GM19035 (cell line): ENCODE results near the gene APC2.

Experiments used
- ATAC-seq: cut with Tn5 transposase; IDR thresholded peaks from one replicate; pipeline ENCODE4 v1.9.1; 2021; ENCODE audit not compliant: unreplicated experiment

The APC2 gene

DNA sequence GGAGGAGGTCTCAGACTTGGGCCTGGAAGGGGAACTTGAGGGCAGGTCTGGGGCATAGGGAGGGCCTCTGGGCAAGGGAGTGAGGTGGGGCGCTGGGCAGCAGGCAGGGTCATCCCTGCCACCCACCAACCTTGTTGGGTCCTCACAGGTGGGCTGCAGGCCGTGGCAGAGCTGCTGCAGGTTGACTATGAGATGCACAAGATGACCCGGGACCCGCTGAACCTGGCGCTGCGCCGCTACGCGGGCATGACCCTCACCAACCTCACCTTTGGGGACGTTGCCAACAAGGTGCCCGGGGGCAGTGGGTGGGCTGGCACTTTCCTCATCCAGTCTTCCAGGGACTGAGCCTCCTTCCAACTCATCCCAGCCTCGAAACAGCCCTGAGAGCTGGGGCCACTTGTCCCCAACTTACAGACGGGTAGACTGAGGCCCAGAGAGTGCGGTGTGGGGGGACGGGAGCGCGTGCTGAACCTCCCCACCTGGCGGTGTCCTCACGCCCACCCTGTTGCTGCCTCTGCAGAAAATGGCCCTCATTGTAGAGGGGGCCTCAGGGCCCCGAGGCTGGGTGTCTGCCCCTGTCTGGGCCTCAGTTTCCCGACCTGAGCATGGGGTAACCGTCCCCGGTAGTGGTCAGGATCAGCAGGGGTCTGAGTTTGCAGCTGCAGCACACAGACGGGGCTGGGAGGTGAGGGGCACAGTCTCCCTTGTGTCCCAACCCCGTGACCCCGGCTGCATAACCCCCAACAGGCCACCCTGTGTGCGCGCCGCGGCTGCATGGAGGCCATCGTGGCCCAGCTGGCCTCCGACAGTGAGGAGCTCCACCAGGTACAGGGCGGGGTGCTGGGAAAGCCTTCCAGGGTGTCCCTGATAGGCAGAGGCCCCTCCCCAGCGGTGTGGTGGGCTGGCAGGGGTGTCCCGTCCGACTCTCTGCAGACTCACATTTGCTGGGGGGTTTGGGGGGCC lies 10.4 kb downstream of the APC2 start:
- no peak for ATAC-seq

DNA sequence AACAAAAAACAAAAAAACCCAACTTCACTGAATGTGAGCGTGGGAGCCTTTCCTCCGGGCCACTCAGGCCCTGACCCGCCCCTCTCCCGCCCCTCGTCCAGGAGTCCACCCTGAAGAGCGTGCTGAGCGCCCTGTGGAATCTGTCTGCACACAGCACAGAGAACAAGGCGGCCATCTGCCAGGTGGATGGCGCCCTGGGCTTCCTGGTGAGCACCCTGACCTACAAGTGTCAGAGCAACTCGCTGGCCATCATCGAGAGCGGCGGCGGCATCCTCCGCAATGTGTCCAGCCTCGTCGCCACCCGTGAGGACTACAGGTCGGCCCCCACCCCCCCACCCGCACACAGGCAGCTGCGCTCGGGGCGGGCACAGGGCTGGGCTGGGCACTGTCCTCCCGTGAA lies 11.9 kb downstream of the APC2 start:
- ATAC-seq = no peak

DNA sequence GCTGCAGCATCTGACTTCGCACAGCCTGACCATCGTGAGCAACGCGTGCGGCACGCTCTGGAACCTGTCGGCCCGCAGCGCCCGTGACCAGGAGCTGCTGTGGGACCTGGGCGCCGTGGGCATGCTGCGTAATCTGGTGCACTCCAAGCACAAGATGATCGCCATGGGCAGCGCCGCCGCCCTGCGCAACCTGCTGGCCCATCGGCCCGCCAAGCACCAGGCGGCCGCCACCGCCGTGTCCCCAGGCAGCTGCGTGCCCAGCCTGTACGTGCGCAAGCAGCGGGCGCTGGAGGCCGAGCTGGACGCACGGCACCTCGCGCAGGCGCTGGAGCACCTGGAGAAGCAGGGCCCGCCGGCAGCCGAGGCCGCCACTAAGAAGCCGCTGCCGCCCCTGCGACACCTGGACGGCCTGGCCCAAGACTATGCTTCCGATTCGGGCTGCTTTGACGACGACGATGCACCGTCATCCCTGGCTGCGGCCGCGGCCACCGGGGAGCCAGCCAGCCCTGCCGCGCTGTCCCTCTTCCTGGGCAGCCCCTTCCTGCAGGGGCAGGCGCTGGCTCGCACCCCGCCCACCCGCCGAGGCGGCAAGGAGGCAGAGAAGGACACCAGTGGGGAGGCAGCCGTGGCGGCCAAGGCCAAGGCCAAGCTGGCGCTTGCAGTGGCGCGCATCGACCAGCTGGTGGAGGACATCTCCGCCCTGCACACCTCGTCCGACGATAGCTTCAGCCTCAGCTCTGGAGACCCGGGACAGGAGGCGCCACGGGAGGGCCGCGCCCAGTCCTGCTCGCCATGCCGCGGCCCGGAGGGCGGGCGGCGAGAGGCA lies 15.5 kb downstream of the APC2 start:
- no peak for ATAC-seq

DNA sequence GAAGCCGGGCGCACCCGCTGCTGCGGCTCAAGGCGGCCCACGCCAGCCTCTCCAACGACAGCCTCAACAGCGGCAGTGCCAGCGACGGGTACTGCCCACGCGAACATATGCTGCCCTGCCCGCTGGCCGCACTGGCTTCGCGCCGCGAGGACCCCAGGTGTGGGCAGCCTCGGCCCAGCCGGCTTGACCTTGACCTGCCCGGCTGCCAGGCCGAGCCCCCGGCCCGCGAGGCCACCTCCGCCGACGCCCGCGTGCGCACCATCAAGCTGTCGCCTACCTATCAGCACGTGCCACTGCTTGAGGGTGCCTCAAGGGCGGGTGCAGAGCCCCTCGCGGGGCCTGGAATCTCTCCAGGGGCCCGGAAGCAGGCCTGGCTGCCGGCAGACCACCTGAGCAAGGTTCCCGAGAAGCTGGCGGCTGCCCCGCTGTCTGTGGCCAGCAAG lies 16.1 kb downstream of the APC2 start:
- no peak for ATAC-seq

DNA sequence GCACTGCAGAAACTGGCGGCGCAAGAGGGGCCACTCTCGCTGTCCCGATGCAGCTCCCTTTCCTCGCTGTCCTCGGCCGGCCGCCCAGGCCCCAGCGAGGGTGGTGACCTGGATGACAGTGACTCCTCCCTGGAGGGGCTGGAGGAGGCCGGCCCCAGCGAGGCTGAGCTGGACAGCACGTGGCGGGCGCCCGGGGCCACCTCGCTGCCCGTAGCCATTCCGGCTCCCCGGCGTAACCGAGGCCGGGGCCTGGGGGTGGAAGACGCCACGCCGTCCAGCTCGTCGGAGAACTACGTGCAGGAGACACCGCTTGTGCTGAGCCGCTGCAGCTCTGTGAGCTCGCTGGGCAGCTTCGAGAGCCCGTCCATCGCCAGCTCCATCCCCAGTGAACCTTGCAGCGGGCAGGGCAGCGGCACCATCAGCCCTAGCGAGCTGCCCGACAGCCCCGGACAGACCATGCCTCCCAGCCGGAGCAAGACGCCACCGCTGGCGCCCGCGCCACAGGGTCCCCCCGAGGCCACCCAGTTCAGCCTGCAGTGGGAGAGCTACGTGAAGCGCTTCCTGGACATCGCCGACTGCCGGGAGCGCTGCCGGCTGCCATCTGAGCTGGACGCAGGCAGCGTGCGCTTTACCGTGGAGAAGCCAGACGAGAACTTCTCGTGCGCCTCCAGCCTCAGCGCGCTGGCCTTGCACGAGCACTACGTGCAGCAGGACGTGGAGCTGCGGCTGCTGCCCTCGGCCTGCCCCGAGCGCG lies 16.7 kb downstream of the APC2 start:
- no peak for ATAC-seq

DNA sequence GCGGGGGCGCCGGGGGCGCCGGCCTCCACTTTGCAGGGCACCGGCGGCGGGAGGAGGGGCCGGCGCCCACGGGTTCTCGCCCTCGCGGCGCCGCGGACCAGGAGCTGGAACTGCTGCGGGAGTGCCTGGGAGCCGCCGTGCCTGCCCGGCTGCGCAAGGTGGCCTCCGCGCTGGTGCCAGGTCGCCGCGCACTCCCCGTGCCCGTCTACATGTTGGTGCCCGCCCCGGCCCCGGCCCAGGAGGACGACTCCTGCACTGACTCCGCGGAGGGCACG lies 17.2 kb downstream of the APC2 start:
- ATAC-seq = no peak

DNA sequence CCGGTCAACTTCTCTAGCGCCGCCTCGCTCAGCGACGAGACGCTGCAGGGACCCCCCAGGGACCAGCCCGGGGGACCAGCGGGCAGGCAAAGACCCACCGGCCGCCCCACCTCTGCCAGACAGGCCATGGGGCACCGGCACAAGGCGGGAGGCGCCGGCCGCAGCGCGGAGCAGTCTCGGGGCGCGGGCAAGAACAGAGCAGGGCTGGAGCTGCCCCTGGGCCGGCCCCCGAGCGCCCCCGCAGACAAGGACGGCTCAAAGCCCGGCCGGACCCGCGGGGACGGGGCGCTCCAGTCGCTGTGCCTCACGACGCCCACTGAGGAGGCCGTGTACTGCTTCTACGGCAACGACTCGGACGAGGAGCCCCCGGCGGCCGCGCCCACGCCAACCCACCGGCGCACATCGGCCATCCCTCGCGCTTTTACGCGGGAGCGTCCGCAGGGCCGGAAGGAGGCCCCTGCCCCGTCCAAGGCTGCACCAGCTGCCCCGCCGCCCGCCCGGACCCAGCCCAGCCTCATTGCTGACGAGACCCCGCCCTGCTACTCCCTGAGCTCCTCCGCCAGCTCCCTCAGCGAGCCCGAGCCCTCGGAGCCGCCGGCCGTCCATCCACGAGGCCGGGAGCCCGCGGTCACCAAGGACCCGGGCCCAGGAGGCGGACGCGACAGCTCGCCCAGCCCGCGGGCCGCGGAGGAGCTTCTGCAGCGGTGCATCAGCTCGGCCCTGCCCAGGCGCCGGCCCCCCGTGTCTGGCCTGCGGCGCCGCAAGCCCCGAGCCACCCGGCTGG lies 17.8 kb downstream of the APC2 start:
- ATAC-seq = no peak

DNA sequence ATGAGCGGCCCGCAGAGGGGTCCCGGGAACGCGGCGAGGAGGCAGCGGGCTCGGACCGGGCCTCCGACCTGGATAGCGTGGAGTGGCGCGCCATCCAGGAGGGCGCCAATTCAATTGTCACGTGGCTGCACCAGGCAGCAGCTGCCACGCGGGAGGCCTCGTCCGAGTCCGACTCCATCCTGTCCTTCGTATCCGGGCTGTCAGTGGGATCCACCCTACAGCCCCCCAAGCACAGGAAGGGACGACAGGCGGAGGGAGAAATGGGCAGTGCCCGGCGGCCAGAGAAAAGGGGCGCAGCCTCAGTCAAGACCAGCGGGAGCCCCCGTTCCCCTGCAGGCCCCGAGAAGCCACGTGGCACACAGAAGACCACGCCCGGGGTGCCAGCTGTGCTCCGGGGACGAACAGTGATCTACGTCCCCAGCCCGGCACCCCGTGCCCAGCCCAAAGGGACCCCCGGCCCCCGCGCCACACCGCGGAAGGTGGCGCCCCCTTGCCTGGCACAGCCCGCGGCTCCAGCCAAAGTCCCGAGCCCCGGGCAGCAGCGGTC lies 18.4 kb downstream of the APC2 start:
- ATAC-seq = no peak

DNA sequence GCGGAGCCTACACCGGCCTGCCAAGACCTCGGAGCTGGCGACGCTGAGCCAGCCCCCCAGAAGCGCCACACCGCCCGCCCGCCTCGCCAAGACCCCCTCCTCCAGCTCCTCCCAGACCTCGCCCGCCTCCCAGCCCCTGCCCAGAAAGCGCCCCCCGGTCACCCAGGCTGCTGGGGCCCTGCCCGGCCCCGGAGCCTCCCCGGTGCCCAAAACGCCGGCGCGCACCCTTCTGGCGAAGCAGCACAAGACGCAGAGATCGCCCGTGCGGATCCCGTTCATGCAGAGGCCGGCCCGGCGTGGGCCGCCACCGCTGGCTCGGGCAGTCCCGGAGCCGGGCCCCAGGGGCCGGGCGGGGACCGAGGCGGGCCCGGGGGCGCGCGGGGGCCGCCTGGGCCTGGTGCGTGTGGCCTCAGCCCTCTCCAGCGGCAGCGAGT lies 18.9 kb downstream of the APC2 start:
- ATAC-seq = no peak

DNA sequence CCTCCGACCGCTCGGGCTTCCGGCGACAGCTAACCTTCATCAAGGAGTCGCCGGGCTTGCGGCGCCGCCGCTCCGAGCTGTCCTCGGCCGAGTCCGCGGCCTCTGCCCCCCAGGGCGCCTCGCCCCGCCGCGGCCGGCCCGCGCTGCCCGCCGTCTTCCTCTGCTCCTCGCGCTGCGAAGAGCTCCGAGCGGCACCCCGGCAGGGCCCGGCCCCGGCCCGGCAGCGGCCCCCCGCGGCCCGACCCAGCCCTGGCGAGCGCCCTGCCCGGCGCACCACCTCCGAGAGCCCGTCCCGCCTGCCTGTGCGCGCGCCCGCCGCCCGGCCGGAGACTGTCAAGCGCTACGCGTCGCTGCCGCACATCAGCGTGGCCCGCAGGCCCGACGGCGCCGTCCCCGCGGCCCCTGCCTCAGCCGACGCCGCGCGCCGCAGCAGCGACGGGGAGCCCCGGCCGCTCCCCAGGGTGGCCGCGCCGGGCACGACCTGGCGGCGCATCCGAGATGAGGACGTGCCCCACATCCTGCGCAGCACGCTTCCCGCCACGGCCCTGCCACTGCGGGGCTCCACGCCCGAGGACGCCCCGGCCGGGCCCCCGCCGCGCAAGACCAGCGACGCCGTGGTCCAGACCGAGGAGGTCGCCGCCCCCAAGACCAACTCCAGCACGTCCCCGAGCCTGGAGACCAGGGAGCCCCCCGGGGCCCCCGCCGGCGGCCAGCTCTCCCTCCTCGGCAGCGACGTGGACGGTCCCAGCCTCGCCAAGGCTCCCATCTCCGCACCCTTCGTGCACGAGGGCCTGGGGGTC lies 19.5 kb downstream of the APC2 start:
- no peak for ATAC-seq

DNA sequence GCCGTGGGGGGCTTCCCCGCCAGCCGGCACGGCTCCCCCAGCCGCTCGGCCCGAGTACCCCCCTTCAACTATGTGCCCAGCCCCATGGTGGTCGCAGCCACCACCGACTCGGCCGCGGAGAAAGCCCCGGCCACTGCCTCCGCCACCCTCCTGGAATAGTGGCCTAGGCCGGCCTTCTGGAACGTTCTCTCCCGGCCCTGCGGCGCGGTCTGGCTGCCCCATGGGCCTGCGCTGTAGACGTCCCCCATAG lies 20.1 kb downstream of the APC2 start:
- ATAC-seq = no peak

DNA sequence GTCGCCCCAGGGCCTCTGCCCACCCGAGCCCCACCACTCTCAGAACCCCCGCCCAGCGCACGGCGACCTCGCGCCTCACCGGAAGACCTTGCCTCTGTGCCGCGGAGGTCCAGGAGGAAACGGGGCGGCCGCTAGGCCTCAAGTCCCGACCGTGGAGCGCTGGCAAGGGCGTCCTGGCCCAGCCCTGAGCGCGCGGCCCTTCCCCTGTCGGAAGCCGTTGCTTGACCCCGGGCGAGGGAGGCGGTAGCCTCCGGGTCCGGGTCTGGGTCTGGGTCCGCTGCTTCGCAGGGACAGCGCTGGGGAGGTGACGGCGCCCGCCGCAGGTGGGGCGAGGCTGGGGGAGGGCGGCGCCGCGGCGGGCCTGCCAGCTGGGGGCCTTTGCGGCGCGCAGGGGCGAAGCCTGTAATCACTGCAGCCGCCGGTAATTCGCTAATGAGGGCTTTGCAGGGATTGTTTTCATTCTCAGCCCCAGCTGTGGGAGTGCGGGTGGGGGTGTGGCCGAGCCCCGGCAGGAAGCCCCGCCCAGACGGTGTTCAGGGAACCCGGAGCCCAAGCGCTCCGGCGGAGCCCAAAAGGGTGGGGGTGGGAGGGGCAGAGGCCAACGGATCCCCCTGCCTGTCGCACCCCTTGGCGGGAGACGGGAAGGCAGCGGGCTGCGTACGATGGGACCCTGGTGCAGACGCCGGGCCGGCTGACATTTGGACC lies 20.5 kb downstream of the APC2 start:
- ATAC-seq = no peak

DNA sequence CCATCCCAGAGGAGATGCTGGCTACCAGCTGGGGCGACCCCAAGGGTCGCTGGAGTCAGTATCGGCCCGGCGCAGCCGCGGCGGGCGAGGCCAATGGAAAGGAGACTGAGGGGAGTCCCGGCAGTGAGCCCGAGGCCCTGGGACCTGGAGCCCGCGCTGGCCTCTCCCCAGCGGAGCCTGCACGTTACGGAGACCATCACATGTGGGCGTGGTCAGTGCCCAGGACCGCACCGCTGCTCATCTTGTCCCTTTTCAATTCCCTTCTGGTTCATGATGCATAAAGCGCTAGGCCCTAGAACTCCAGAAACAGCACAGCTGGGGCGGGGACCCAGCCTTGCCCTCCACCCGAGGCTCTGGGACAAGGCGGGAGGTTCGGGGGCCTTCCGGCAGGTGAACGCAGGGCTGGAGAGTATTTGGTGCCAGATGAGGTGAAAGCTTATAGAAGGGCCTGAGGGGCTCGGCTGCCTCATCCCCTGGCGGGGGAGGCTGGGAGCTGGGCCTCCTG lies 21.1 kb downstream of the APC2 start:
- ATAC-seq = no peak

DNA sequence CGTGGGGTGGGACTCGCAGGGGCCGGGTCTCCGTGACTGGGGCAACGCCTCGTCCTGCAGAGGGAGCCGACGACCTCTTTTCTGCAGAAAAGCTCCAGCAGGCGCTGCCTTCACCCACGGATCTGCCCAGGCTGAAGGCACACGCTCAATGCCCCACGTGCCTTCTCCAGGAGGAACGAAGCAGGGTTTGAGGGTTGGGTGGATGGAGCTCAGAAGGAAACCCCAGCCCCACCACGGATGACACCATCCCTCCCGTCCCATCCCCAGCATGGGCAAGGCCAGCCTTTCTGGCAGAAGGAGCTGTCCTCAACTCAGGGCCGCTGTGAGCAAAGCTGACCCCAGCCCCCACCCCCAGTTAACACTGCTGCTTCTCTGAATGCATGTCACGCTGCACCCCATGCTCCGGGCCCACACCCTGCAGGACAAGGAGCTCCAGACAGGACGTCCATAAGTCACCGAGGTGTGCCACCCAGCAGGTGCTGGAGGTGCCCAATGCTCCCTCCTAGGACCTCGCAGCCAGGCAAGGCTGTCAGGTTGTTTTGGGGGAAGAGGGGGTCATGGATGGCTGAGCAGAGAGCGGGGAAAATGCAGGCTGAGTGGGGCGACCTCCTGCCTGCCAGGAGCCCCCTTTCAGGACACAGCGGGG lies 21.7 kb downstream of the APC2 start:
- ATAC-seq = no peak

DNA sequence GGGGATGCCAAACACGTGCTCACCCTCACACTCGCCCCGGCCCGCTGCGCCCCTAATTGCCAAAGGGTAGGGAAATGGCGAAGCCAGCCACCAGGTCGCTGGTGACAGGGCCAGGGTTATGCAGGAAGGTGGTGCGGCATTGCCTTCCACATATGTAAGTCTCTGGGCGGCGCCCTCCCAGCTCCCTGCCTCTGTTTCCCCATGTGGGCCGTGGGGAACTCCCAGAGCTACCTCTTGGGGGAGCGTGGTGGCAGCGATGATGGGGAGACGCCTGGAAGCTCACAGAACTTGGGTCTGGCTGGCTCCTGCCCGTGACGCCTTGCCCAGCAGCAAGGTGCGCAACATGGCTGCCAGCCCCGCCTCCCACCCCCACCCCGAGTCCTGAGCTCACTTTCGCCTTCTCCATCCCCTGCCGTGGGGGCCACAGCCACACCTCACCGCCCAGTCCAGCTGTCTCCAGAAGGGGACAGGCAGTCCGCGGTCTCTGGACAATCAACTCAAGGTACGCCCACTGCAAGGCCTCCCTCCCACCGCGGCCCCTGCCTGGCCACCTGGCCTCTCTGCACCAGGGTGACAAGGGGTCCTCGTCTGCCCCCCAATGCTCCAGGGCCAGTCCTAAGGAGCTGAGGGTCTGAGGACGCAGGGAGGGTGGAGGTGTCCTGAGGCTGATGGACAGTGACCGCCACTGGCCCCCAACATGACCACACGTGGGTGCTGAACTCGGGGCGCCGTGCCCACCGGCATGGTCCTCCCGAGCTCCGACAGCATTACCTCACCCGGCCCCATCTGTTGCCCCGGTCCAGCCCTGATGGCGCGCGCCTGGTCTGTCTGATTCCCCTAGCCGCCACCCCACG lies 22.5 kb downstream of the APC2 start:
- no peak for ATAC-seq

DNA sequence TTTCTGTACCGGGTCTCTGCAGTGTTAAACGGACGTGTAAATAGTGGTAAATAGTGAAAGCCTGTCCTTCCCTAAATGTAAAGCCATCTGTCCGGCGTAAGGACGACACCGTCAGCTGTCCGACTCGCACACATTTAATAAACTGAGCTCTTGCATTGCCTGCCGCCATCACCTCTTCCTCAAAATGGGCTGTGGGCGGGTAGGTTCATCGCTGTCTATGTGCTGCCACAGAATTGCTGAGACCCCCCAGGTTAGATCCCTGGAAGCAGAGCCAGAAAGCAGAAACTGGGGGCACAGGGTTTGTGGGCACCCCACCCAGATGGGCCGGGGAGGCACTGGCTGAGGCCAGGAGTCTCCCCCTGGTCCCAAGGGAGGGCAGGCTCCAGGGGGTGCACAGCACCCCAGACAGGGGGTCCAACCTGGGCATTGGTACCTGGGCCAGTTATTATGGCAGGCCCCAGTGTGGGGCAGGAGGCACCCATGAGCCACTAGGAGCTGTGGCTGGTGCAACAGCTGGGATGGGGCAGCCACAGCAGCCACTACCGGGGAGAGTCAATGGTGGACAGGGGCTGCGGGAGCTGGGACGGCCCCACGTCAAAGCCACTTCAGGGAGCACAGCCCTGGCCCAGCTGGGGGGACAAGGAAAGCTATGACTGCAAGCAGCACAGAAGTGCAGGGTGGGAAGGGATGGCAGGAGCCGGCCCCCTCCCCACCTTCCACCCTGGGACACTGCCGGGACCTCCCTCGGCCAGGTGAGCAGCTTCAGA lies 23.3 kb downstream of the APC2 start:
- no peak for ATAC-seq
